SU-DHL-6 (cell line): ENCODE data around the gene C5orf46.

ENCODE experiments used
- EZH2phosphoT487 ChIP-seq: fragments of 200-600 bp; sonication (generic), shearing (Covaris generic); conservative IDR thresholded peaks from 2 replicates; pipeline ENCODE4 v1.6.1; 2018; ENCODE audit warnings: mild to moderate bottlenecking, antibody characterized with exemption, low read length, moderate library complexity, mixed read lengths
- TF ChIP-seq, protein P1 (sequence below): fragments of 200-600 bp; sonication (generic); IDR thresholded peaks from one replicate; pipeline ENCODE4 v1.5.1; 2017; ENCODE audit warnings: antibody characterized with exemption, mild to moderate bottlenecking, low read length, moderate library complexity; ENCODE audit not compliant: insufficient read depth, poor library complexity, severe bottlenecking

DNA sequence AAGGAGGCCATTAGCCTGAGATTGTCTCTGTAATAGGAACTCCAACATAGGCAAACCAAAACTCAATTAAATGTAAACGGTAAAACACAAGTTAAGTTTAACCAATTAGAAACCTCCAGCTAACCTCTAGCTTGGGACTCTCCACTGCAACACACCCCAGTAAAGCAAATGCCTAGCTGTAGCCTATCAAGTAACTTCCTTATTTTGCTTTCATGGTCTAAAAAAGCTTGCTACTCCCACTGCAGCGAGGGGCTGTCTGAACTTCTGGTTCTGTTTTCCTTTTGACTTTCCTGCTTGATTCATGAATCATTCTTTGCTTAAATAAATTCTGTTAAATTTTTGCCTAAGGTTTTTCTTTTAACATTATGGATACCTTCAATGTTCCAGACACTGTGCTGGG lies 24.4 kb upstream of the C5orf46 start:
- TF ChIP-seq, protein P1, sequence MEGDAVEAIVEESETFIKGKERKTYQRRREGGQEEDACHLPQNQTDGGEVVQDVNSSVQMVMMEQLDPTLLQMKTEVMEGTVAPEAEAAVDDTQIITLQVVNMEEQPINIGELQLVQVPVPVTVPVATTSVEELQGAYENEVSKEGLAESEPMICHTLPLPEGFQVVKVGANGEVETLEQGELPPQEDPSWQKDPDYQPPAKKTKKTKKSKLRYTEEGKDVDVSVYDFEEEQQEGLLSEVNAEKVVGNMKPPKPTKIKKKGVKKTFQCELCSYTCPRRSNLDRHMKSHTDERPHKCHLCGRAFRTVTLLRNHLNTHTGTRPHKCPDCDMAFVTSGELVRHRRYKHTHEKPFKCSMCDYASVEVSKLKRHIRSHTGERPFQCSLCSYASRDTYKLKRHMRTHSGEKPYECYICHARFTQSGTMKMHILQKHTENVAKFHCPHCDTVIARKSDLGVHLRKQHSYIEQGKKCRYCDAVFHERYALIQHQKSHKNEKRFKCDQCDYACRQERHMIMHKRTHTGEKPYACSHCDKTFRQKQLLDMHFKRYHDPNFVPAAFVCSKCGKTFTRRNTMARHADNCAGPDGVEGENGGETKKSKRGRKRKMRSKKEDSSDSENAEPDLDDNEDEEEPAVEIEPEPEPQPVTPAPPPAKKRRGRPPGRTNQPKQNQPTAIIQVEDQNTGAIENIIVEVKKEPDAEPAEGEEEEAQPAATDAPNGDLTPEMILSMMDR = no peak
- no peak for TF ChIP-seq EZH2phosphoT487
